Endothelial cell of umbilical vein (primary cell): ENCODE measurements around the gene RPS24. TPM values are rescaled to one million over a fixed set of nuclear protein-coding genes. Genes with fewer than 3 reads are reported as not detected.

Source experiments
- BruUV-seq: library from RNA; stranded (reverse); fragments of 400-500 nt; replicated peaks from 2 replicates; lab custom pipeline; 2021; lab: Mats Ljungman, UMichigan
- CTCF ChIA-PET: fragments of 300-600, 350-600 bp; sonication (Branson Sonifier 250); formaldehyde crosslinking; loops from one replicate; lab custom pipeline; 2021; ENCODE audit warnings: antibody characterized with exemption, inconsistent platforms; lab: Charles Lee
- POLR2A ChIA-PET: fragments of 300-600, 350-600 bp; sonication (Branson Sonifier 250); formaldehyde crosslinking; loops from one replicate; lab custom pipeline; 2021; ENCODE audit warnings: antibody characterized with exemption, inconsistent platforms; lab: Charles Lee
- DNase-seq: peaks from one replicate; pipeline ENCODE4 v3.0.0-alpha.2; 2011; ENCODE audit warnings: low read depth, low spot score
- FAIRE-seq: peaks from 2 replicates; lab custom pipeline; 2011; peaks lifted over from hg19 to GRCh38; lab: Jason Lieb, UNC
- H2AFZ ChIP-seq: 2 replicates; pipeline ENCODE4 v1.6.0; 2012; ENCODE audit warnings: low read depth, low read length, control low read depth, inconsistent platforms
- H3K27ac ChIP-seq: 2 replicates; pipeline ENCODE4 v1.5.1; 2011; ENCODE audit warnings: low read depth, mild to moderate bottlenecking, control low read depth, low read length, moderate library complexity; ENCODE audit not compliant: insufficient read depth
- H3K27me3 ChIP-seq, 2 experiments: 2 replicates each; pipeline versions ENCODE4 v1.6.0 to v1.6.1; 2011; ENCODE audit warnings: low read length in 2 of 2, mixed read lengths in 1 of 2; ENCODE audit not compliant: control insufficient read depth in 2 of 2, insufficient read depth in 2 of 2
- H3K36me3 ChIP-seq, 2 experiments: 2 replicates in 1 of 2; 3 replicates in 1 of 2; pipeline ENCODE4 v1.5.1; 2011; ENCODE audit warnings: low read length in 2 of 2, mild to moderate bottlenecking in 1 of 2, moderate library complexity in 1 of 2; ENCODE audit not compliant: control insufficient read depth in 2 of 2, insufficient read depth in 2 of 2; ENCODE audit errors: extremely low read depth in 1 of 2
- H3K4me1 ChIP-seq: 3 replicates; pipeline ENCODE4 v1.5.1; 2011; ENCODE audit warnings: mild to moderate bottlenecking, low read length; ENCODE audit not compliant: control insufficient read depth, insufficient read depth; ENCODE audit errors: extremely low read depth
- H3K4me2 ChIP-seq: 2 replicates; pipeline ENCODE4 v1.6.1; 2011; ENCODE audit warnings: low read length, control low read depth, mixed read lengths; ENCODE audit not compliant: insufficient read depth
- H3K4me3 ChIP-seq, 3 experiments: fragments of 200-600 bp in 1 of 3; sonication (generic), shearing (Covaris generic) in 1 of 3; replicated peaks in 1 of 3; 2 replicates each; pipeline ENCODE4 v1.5.1; 2011 to 2016; ENCODE audit warnings: control low read depth in 3 of 3, low read length in 3 of 3, mild to moderate bottlenecking in 2 of 3, inconsistent platforms in 1 of 3, low read depth in 1 of 3, moderate library complexity in 1 of 3; ENCODE audit not compliant: insufficient read depth in 1 of 3
- H3K79me2 ChIP-seq: 2 replicates; pipeline ENCODE4 v1.6.0; 2012; ENCODE audit warnings: low read length, inconsistent platforms; ENCODE audit not compliant: control insufficient read depth, insufficient read depth
- H3K9ac ChIP-seq: replicated peaks from 2 replicates; pipeline ENCODE3; 2011; ENCODE audit warnings: low read length, control low read depth; ENCODE audit not compliant: insufficient read depth; ENCODE audit errors: extremely low read depth
- H3K9me1 ChIP-seq: replicated peaks from 3 replicates; pipeline ENCODE4 v1.6.0; 2011; ENCODE audit warnings: mild to moderate bottlenecking, low read length; ENCODE audit not compliant: control insufficient read depth, insufficient read depth; ENCODE audit errors: extremely low read depth
- H3K9me3 ChIP-seq: replicated peaks from 2 replicates; pipeline ENCODE4 v1.5.1; 2012; ENCODE audit warnings: low read length, inconsistent platforms; ENCODE audit not compliant: control insufficient read depth, insufficient read depth
- H4K20me1 ChIP-seq: replicated peaks from 2 replicates; pipeline ENCODE3; 2011; ENCODE audit warnings: mild to moderate bottlenecking, low read length; ENCODE audit not compliant: control insufficient read depth, insufficient read depth; ENCODE audit errors: extremely low read depth
- EZH2 ChIP-seq: IDR thresholded peaks from 2 replicates; pipeline ENCODE4 v1.6.1; 2012; ENCODE audit warnings: borderline replicate concordance, low read depth, mild to moderate bottlenecking, moderate library complexity, low read length, inconsistent platforms; ENCODE audit not compliant: severe bottlenecking
- FOS ChIP-seq: IDR thresholded peaks from 2 replicates; pipeline ENCODE4 v1.6.1; 2011; ENCODE audit warnings: mild to moderate bottlenecking, low read length, moderate library complexity, borderline replicate concordance; ENCODE audit not compliant: insufficient read depth
- GATA2 ChIP-seq: IDR thresholded peaks from 2 replicates; pipeline ENCODE4 v1.7.0; 2011; ENCODE audit warnings: low read depth, mild to moderate bottlenecking, moderate library complexity, mixed read lengths, low read length; ENCODE audit not compliant: insufficient read length, insufficient read depth
- JUN ChIP-seq: IDR thresholded peaks from 2 replicates; pipeline ENCODE4 v1.6.1; 2011; ENCODE audit warnings: borderline replicate concordance, low read depth; ENCODE audit not compliant: insufficient read length, insufficient read depth
- MYC ChIP-seq: IDR thresholded peaks from one replicate; pipeline ENCODE4 v1.6.1; 2011; ENCODE audit warnings: mild to moderate bottlenecking, low read depth, low read length
- POLR2A ChIP-seq: IDR thresholded peaks from 2 replicates; pipeline ENCODE4 v1.6.1; 2012; ENCODE audit warnings: low read depth, mild to moderate bottlenecking, control low read depth, low read length
- POLR2AphosphoS5 ChIP-seq: IDR thresholded peaks from 2 replicates; pipeline ENCODE4 v1.6.1; 2012; ENCODE audit warnings: low read depth, mild to moderate bottlenecking, control low read depth, low read length, moderate library complexity; ENCODE audit not compliant: insufficient read depth
- dilution Hi-C: fragments of 300-500 bp; cut with MboI; formaldehyde crosslinking; loops from one replicate; pipeline ENCODE4 v1.15.0; 2019; ENCODE audit warnings: low sequenced_read_pairs; ENCODE audit not compliant: extremely low pct_ligation_motif_present
- intact Hi-C: fragments of 100-400 bp; cut with micrococcal nuclease; formaldehyde crosslinking; loops from one replicate; pipeline ENCODE4 v1.10.0; 2022
- polyA plus RNA-seq, 4 experiments: library from polyadenylated mRNA; depleted of rRNA in 3 of 4; stranded (reverse) in 3 of 4; unstranded in 1 of 4; fragments of >200 nt; gene quantifications; 2 replicates each; pipeline versions ENCODE4 v1.2.1 to v1.2.3, GENCODE V29; 2011 to 2012; ENCODE audit warnings: missing spikeins in 1 of 4
- total RNA-seq: library from RNA; stranded (reverse); gene quantifications from 2 replicates; pipeline ENCODE4 v1.2.3, GENCODE V29; 2021
- TF ChIP-seq, protein P1 (sequence below): IDR thresholded peaks from 2 replicates; pipeline ENCODE4 v1.6.1; 2011; ENCODE audit not compliant: insufficient read depth, insufficient read length
- TF ChIP-seq, protein P2 (sequence below), 2 donors: IDR thresholded peaks; 1 replicate in 1 of 2; 2 replicates in 1 of 2; pipeline ENCODE4 v1.5.1; 2011; ENCODE audit warnings: low read length in 2 of 2, mild to moderate bottlenecking in 2 of 2, moderate library complexity in 2 of 2, control low read depth in 1 of 2, inconsistent platforms in 1 of 2, low read depth in 1 of 2; ENCODE audit not compliant: insufficient read depth in 1 of 2; ENCODE audit errors: extremely low read depth in 1 of 2

RPS24 gene
- total and polyA plus RNA-seq, 2 donors (not counting 3 experiments of a cell fraction or from before 2014, with no cell fraction given), result 1,446 to 2,326 TPM

DNA sequence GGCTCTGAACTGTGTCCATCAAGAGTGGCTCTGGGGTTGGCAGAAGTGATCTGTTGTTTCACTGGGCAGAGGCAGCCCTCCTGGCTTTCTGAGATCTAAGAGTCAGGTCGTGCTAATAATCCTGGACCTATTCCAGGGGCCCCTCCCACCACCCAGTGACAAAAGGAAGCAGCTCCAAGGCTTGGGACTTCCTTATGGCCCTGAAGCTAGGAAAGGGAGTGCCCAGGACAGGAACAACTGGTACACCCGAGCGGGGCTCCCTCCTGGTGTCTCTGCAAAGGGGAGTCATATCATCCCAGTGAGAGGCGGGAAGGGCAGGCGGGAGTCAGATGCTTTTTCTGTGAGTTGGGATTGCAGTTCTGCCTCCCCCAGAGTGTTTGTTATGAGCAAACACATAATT, 32.3 kb downstream of the RPS24 start:
- Histone ChIP-seq H3K36me3 (no peaks in the 10 kb centered on the region), H3K4me1 (no peaks in the 10 kb centered on the region), H3K79me2 (no peaks in the 10 kb centered on the region), H3K9me3 (no peaks in the 10 kb centered on the region), H3K9me1 (no peaks in the 10 kb centered on the region), H2AFZ (no peak overlapping the region), H4K20me1 (no peaks in the 10 kb centered on the region), H3K4me2 (no peak overlapping the region), H3K27ac (no peak overlapping the region), H3K4me3 (no peak overlapping the region), H3K9ac (no peak overlapping the region), H3K27me3 (no peaks in the 10 kb centered on the region)
- intact Hi-C loops, result no loop called here
- dilution Hi-C loops, result no loop called here
- no peak for FAIRE-seq
- ChIA-PET CTCF (no interaction called here), POLR2A (no interaction called here)
- TF ChIP-seq FOS (no peak), GATA2 (no peak), POLR2A (no peak), POLR2AphosphoS5 (no peak), MYC (no peak), JUN (no peak), EZH2 (no peak)
- TF ChIP-seq, protein P1, sequence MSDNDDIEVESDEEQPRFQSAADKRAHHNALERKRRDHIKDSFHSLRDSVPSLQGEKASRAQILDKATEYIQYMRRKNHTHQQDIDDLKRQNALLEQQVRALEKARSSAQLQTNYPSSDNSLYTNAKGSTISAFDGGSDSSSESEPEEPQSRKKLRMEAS, result no peak
- TF ChIP-seq, protein P2, sequence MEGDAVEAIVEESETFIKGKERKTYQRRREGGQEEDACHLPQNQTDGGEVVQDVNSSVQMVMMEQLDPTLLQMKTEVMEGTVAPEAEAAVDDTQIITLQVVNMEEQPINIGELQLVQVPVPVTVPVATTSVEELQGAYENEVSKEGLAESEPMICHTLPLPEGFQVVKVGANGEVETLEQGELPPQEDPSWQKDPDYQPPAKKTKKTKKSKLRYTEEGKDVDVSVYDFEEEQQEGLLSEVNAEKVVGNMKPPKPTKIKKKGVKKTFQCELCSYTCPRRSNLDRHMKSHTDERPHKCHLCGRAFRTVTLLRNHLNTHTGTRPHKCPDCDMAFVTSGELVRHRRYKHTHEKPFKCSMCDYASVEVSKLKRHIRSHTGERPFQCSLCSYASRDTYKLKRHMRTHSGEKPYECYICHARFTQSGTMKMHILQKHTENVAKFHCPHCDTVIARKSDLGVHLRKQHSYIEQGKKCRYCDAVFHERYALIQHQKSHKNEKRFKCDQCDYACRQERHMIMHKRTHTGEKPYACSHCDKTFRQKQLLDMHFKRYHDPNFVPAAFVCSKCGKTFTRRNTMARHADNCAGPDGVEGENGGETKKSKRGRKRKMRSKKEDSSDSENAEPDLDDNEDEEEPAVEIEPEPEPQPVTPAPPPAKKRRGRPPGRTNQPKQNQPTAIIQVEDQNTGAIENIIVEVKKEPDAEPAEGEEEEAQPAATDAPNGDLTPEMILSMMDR (IDR thresholded peaks at IDR 0.05; ENCODE audit: extremely low read depth in 1 of 2, insufficient read depth in 1 of 2, low read depth in 1 of 2, low read length in 2 of 2), result no peak
- no peak for DNase-seq
- no TSS peak for BruUV-seq
